RCC 7860 (cell line): ENCODE measurements around the gene PTK7.
A peak's percentile ranks its signal among the peaks of the same experiment; 100 is the strongest.
"Not testable (repeated sequence)": the region's sequence is repeated elsewhere in the genome, so short reads cannot be mapped to it uniquely, and the experiment has no call there.

Source experiments
- DNase-seq: peaks from one replicate; pipeline ENCODE4 v3.0.0-alpha.2; 2015; ENCODE audit warnings: low spot score
- FAIRE-seq: peaks from 2 replicates; lab custom pipeline; 2012; peaks lifted over from hg19 to GRCh38; lab: Jason Lieb, UNC

Gene PTK7

DNA sequence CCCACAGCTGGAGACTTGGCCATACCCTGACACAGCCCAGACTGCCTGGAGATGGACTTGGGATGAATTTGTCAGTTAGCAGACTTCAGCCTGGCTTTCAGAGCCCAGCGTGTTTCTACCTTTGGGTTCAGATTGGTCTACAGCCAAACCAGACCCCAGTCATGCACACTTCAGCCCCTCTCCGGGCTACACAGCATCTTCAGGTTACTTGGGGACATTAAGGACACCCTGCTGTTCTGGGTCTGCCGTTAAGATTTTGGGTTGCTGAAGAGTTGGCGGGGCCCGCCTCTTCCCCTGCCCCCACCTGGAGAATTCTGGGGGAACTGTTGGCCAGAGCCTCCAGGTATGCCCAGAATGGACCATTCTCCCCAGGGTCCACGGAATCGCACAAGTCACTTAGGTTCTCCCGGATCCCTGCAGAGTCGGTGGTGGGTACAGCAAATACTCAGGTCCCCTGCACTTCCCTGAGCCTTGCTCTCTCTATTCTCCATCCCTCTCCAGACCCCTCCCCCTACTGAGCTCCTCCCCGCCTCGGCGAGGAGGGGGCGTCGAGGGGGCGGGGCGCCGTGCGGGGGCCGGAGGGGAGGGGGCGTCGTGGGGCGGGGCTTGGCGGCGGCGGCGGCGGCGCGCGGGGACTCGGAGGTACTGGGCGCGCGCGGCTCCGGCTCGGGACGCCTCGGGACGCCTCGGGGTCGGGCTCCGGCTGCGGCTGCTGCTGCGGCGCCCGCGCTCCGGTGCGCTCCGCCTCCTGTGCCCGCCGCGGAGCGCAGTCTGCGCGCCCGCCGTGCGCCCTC, at the start of gene PTK7:
PTK7 (plus strand) TSS at position 645 of the 794 bp plus-strand sequence. CDS start 175 bp downstream, outside the sequence.
- DNase-seq (no peak), FAIRE-seq (no peak)

DNA sequence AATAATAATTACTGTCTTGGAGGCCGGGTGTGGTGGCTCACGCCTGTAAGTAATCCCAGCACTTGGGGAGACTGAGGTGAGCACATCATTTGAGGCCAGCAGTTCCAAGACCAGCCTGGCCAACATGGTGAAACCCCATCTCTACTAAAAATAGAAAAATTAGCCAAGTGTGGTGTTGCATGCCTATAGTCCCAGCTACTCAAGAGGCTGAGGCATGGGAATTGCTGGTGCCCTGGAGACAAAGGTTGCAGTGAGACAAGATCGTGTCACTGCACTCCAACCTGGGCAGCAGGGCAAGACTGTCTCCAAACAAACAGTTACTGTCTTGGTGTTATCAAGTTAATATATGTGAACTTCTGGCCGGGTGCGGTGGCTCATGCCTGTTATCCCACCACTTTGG, 49.7 kb upstream of the PTK7 start:
- no peak for DNase-seq
- FAIRE-seq = no peak

DNA sequence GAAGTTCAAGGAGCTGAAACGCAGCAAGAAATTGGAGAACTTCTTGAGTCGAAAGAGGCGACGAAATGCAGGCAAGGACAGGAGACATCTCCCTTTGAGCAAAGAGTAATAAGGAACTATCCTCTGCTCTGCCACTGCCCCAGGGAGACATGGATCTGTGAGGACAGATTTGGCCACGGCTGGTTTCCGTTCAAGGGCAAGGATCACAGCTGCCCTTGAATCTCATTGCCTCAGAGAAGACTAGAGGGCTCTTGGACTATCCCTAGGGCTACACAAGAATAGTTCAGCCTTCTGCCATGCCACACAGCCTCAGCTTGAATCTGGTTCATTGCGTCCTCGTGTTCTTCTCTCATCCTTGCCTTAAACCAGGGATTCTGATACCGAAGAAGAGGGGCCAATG, 47.0 kb upstream of the PTK7 start:
- FAIRE-seq (no peak), DNase-seq (no peak)

DNA sequence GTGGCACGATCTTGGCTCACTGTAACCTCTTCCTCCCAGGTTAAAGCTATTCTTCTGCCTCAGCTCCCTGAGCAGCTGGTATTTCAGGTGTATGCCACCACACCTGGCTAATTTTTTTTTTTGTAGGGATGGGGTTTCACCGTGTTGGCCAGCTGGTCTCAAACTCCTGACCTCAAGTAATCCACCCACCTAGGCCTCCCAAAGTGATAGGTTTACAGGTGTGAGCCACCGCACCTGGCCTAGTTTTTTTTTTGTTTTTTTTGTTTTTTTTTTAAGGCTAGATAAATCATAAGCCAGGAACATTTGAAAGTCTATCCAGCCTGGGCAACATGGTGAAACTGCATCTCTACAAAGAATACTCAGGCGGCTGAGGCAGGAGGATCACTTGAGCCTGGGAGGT, 43.8 kb upstream of the PTK7 start:
- FAIRE-seq (no peak), DNase-seq (no peak)

DNA sequence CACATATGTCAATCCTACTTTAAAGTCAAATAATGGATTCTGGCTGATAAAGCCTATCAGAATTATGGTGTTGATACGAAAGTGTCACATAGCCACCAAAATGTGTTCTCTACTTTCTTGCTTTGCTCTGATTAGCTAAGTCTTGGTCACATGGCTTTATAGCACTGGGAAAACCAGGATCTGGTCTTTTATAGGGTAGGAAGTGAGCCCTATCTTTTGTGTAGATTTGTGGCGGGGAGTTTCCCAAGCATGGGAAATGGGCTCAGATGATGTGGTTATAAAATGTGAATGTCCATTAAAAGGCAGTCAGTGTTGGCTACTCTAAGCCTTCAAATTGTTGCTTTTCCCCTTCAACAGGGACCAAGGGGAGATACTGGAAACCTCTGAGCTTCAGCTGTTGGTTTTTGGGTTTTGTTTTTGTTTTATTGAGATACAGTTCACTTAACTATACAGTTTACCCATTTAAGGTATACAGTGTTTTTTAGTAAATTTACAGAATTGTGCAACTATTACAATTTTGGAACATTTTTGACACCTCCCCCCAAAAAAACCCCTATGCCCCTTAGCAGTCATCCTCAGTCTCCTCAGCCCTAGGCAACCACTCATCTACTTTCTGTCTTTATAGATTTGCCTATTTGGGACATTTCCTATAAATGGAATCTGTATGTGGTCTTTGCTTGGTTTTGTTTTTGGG, 42.5 kb upstream of the PTK7 start:
- DNase-seq (no peak), FAIRE-seq (no peak)

DNA sequence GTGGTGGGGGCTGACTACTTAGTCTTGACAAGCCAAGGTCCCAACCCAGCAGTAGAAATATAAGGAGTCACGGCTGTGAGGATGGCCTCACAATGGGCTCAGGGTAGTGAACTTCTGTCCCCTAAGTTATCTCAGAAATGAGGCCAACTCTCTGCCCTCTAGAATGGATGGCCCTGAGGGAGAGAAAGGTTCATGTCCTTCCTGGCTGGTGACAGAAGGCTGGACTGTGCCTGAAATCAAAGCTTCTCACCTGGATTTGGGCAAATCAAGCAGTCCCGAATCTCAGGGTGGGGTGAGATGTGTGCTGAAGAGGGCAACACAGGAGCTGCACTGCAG, 42.0 kb upstream of the PTK7 start:
- DNase-seq (no peak), FAIRE-seq (no peak)

DNA sequence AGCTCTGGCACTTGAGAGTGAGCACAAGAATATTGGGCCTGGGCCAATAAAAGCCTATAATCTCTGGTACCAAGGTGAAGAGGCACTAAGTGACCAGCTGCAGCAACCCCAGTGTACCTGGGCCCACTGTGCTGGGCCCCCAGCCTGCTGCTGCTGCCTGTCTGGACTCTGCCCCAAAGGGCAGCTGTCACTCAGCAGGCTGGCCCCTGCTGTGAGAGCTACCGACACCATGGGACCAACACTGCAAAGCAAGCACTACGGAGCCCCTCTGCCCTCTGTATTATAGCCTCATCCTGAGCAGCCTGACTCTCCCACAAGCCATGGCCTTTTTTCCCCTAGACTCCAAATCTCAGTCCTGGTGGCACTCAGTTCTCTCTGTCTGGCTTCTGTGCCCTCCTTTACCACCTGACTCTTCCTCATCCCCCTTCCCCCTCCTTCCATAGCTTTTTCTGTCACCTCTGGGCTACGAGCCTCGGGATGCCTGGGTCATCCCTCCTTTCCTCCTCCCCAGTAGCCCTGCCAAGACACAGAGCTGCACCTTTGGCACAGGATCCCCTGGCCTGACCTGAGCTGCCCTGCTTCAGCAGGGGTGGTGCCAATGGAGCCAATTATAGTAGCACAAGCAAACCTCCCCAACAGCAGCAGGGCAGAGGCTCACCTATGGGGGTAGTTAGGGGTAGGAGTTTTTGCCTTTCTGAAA, 40.5 kb upstream of the PTK7 start:
- FAIRE-seq (no peak), DNase-seq (no peak)

DNA sequence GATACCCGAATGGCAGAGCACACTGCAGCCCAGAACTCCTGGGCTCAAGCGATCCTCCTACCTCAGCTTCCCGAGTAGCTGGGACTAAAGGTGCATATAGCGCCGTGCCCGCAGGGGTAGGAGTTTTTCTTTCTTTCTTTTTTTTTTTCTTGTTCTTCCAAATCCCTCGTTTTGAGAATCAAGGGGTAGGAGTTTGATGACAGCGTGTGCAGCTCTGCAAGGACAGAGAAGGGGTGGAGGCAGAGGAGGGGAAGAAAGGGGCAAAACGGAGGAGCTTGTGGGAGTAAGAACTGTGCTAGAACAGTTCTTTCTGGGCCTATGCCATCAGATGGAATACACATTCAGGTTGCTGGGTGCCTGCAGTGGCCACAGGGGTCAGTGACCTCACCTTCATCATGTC, 39.4 kb upstream of the PTK7 start:
- FAIRE-seq (no peak), DNase-seq (no peak)

DNA sequence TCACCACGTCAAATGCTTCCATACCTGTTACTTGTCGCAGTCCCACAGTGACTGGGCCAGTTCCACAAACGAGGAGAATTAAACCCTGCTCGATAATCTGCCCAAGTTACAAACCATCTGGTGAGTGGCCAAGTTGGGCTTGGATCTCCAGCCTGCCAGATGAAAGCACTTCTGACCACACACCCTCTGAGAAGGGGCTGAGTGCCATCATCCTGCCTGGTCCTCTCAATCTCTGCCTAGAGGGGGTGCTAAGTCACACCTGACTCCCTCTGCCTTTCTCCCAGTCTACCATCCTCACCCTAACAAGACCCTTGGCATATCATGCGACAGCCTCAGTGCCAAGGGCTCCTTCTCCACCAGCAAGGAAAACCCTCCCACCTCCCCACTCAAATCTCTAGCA, 38.9 kb upstream of the PTK7 start:
- no peak for FAIRE-seq
- DNase-seq = no peak

DNA sequence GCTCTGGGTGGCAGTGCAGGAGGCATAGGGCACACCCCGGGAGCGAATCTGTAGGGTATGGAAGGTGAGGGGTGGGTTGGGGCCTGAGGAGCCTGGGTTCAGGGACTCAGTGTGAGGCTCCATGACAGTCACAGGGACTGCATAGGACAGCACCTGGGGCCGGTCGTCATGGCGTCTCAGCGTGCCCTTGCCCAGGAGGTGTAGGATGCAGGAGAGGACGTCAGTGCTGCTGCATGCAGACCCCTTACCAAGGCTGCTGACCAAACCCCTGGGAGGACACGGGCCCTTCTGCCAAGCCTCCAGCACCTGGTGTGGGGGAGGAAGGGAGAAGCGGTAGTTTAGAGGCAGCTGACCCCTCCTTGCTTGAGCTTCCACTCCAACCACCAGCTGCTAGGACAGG, 38.4 kb upstream of the PTK7 start:
- DNase-seq = no peak
- FAIRE-seq = no peak

DNA sequence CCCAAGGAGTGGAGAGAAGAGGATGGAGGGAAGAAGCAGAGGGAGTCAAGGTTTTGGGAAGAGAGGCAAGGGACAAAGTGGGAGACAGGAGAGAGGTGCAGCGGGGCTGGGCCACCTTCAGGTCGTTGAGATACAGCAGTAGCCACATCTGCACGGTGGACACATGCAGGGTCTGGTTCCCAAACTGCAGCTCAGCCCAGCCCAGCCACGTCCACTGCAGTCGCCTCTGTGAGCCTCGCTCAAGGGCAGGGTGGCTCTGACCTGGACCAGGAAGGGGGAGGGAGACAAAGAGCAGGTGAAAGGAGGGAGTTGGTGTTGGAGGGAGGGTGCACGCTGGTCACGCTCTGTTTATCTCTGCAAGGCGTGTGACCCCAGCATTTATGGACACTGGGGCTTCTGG, 37.4 kb upstream of the PTK7 start:
- DNase-seq = no peak
- FAIRE-seq = no peak

DNA sequence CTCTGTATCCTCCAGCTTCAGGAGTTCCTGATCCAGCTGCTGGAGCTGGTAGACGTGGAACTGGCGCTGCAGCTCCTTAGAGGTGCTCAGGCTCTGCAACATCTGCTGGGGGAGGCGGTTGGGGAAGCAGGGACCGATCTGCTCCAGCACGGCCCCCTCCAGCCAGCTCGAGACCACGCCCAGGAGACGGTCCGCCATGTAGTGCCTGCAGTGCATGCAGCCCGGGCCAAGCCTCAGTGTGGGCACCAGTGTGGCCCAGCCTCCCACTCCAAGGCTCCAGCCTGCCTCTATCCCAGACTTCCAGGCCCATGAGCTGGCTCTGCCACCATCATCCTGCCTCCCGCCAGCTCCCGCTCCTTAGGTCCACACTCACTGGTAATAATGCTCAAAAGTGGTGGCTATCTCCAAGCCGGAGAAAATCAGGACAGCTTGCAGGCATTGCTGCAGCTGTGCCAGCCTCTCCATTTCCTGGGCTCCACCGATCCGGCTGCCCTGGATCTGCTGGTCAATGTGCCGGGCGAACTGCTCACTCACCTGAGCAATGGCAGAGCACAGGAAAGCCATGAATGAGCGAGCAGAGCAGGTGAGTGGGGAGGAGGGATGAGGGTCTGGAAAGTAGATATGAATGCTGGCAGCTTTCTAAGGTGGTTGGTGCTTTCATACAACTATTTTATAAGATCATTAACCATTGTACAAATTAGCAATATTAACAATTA, 35.4 kb upstream of the PTK7 start:
- no peak for DNase-seq
- no peak for FAIRE-seq

DNA sequence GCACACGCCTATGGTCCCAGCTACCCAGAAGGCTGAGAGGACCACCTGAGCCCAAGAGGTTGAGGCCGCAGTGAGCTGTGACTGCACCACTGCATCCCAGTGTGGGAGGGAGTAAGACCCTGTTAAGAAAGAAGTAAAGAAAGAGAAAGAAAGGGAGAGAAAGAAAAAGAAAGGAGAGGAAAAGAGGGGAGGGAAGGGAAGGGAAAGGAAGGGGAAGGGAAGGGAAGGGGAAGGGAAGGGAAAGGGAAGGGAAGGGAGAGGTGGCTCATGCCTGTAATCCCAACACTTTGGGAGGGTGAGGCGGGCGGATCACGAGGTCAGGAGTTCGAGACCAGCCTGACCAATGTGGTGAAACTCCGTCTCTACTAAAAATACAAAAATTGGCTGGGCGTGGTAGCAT, 34.6 kb upstream of the PTK7 start:
- FAIRE-seq, DNase-seq: not testable (repeated sequence)

DNA sequence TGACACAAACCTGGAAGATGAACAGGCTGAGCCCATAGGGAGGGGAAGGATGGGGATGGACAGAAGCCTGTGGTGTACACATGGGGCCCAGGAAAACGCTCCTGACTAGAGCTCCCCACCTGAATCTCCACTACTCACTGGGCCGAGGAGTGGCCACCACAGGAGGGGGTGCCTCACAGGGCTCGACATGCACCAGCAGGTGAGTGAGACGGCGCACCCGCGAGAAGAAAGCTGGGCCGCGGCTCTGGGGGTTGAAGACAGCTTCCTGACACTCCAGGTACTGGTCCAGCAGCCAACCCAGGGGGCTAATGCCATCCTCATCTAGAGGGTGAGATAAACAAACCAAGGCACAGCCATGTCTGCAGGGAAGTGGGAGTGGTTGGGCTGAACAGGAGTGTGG, 32.8 kb upstream of the PTK7 start:
- DNase-seq (no peak), FAIRE-seq (no peak)

DNA sequence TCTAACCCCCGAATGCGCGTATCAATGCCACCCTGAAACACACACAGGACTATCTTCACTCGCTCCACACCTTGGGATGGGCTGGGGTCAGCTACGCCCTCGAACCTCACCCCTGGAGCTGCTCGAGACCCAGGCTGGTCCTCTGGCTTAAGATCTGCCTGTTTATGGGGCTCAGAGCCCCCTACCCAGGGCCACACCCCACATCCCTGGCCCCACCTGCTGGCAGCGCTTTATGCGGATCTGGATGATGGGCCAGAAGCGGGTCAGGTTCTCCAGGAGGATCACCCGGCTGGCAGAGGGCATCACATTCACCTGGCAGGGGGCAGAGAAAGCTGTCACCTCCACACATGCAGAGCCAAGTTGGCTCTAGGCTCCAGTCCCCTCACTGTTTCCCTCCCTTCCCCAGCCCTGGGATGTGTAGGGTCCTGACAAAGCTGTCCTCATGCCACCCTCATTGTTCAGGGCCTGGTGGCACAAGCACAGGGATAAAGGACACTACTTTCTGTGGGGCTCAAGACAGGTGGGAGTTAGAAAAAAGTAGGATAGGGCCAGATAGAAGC, 30.7 kb upstream of the PTK7 start:
- DNase-seq (no peak), FAIRE-seq (no peak)

DNA sequence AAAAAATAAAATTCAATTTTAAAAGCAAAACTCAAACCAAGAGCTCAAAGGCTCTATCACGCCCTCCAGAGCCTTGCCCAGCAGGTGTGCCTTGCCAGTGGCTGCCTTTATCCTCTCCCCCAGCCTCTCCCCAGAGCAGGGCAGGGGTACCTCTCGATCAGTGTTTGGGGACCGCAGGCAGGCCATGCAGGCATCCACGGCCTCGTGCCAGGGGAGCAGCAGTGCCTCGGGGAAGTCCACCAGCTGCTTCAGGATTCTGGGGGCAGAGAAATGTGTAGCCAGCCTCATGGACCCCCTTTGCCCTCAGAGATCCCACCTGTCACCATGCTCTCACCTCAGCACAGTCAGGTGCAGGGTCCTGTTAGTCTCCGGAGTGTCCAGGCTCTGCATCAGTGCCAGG, 28.1 kb upstream of the PTK7 start:
- no peak for FAIRE-seq
- no peak for DNase-seq

DNA sequence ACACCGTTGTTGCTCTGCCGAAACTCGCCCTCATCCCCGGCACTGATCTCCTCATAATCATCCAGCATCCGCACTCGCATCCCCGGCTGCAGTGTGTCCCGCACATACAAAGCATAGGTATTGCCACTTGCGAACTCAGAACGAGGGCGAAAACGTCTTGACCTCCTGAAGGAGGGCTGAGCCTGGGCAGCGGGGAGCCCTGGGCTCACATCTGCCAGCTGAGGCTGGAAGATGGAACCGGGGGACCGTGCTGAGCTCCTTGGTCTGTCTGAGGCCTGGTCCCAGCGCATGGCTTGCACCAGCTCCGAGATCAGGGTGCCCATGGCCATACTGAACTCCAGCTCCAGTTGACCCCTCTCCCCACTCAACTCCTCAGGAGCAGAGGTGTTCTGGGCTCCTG, 25.1 kb upstream of the PTK7 start:
- FAIRE-seq = no peak
- DNase-seq = no peak

DNA sequence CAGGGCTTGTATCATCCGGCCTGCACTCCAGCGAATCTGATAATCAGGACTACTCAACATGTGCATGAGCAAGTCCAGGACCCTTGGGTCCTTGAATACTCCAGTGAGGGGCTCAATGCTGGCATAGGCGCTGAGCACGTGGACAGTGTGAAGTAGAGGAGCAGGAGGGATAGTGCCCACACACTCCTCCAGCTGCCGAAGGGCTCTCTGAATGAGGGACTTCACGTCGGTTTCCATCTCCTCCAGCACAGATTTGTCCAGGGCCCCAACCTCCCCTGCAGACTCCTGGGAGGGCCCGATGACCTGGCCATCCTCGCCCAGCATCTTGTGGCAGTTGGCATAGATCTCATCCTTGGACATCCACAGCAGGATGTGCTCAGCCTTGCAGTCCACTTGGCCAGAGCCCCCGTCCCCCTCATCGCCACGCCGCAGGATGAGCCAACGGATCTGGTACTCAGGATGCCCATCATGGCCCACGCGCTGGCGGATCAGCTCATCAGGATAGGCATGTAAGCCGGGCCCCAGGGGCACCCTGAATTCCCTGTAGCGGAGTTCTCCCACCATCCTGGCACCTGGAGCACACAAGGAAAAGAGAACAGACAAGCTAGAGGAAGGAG, 23.8 kb upstream of the PTK7 start:
- FAIRE-seq (no peak), DNase-seq (no peak)

DNA sequence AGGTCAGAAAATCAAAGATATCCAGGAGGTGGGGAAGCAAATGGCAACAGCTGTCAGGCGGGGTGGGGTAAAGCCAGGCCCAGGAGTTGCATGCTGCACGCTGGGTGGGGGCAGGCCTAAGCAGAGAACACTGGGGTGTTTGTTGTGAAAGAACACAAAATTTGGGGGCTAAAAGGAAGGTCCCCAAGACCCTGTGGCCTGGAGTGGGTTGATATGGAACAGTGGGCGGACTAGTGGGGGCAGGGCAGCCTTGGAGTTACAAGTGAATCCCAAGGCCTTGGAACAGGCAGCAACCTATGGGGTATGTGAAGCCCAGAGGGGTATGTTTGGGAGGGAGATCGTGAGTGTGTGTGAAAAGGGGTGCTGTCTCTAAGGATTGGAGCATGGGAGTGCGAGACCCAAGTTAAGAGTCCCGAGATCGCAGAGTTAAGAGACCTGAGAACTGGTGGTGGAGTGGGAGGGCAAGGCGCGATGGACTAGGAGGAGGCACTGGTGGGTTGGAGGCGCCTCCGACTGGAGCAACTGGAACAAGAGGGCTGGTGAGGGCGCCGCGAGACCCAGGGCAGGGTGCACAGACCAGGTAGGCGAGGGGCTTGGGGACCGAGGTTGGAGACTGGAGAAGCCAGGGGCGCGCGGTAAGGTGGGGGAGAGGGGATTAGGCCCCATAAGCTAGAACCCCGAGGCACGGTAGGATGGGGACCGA, 23.1 kb upstream of the PTK7 start:
- no peak for FAIRE-seq
- DNase-seq = no peak

DNA sequence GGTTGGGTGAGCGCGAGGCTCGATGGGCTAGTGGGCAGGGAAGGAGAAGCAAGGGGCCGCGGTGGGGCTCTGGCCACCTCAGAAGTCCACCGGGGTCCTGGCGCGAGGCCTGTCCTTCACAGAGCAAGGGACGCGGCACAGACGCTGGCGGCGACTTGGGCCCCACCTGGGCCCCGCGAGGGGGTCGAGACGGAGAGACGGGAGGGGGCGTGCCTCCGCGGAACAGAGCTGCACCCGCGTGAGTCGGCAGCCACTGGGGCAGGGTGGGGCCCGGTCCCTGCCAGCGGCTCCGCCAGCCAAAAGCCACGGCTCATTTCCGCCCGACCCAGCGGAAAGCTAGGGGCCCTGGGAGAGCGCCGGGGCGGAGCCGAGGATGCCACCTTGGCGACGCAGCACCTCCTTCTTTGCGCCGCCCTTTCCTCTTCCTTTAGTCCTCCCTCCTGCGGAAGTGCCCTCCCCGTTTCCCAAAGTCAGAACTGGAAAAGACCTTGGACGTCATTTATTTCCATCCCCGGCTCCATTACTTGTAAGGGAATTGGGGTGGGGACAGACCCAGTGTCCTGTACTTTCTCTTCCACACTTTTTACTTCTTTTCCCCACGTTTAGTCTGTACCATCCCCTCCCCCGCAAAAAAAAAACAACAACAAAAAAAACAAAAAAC, 22.4 kb upstream of the PTK7 start, which contains the start of gene CUL7:
CUL7 (minus strand) TSS at position 307 of the 661 bp plus-strand sequence. CDS start 1,063 bp downstream, outside the sequence.
- FAIRE-seq (peak; percentile 66), DNase-seq (peak; percentile 83)
